Gastrocnemius medialis (tissue), 4 donors: ENCODE data around the gene FSTL1. TPM values are rescaled to one million over a fixed set of nuclear protein-coding genes. Genes with fewer than 3 reads are reported as not detected.

Experiments
- ATAC-seq, 2 donors: fragments of 150-250 bp; one replicate each; pipeline ENCODE4 v1.9.1; 2016
- DNase-seq, 2 donors: peaks; one replicate each; pipeline ENCODE4 v3.0.0-alpha.2; 2019
- H3K27ac ChIP-seq, 4 donors: fragments of 200-600 bp; sonication (generic); 1 replicate in 1 of 4; 2 replicates in 3 of 4; pipeline ENCODE4 v1.5.1; 2016 to 2018; ENCODE audit warnings: mild to moderate bottlenecking in 2 of 4, moderate library complexity in 1 of 4
- H3K27me3 ChIP-seq, 3 donors: fragments of 200-600 bp; sonication (generic) in 2 of 3; 1 replicate in 1 of 3; 2 replicates in 2 of 3; pipeline versions ENCODE4 v1.5.1 to v1.6.0; 2016 to 2019; ENCODE audit warnings: mild to moderate bottlenecking in 1 of 3, moderate library complexity in 1 of 3
- H3K36me3 ChIP-seq, 2 donors: fragments of 200-600 bp; sonication (generic) in 1 of 2; one replicate each; pipeline ENCODE4 v1.5.1; 2017 to 2018
- H3K4me1 ChIP-seq, 2 donors: fragments of 200-600 bp; sonication (generic) in 1 of 2; one replicate each; pipeline ENCODE4 v1.5.1; 2016 to 2017; ENCODE audit warnings: mild to moderate bottlenecking in 2 of 2
- H3K4me3 ChIP-seq, 4 donors: fragments of 200-600 bp; sonication (generic) in 3 of 4; 1 replicate in 1 of 4; 2 replicates in 3 of 4; pipeline ENCODE4 v1.5.1; 2016 to 2019; ENCODE audit warnings: mild to moderate bottlenecking in 2 of 4
- H3K9me3 ChIP-seq, 3 donors: fragments of 200-600 bp; sonication (generic) in 2 of 3; 1 replicate in 1 of 3; 2 replicates in 2 of 3; pipeline ENCODE4 v1.5.1; 2016 to 2019
- CTCF ChIP-seq, 5 experiments: fragments of 450-650 bp in 3 of 5; fragments of 200-600 bp in 2 of 5; sonication (generic) in 2 of 5; IDR thresholded peaks in 4 of 5; conservative IDR thresholded peaks in 1 of 5; 1 replicate in 4 of 5; 2 replicates in 1 of 5; pipeline ENCODE4 v1.5.1; 2016 to 2019; ENCODE audit warnings: antibody characterized with exemption in 5 of 5, mild to moderate bottlenecking in 3 of 5, moderate library complexity in 3 of 5
- POLR2A ChIP-seq, 2 donors: fragments of 450-650 bp; IDR thresholded peaks; one replicate each; pipeline ENCODE4 v1.6.1; 2017; ENCODE audit warnings: antibody characterized with exemption in 2 of 2, mild to moderate bottlenecking in 2 of 2, moderate library complexity in 2 of 2
- in situ Hi-C, 4 donors: fragments of 200-750 bp; cut with MboI; loops; one replicate each; pipeline versions ENCODE4 v1.15.0 to v1.8.0; 2017; ENCODE audit warnings: low sequenced_read_pairs in 4 of 4
- intact Hi-C: fragments of 100-400 bp; cut with DNase I; formaldehyde crosslinking; loops from one replicate; pipeline ENCODE4 v1.15.1; 2023; ENCODE audit warnings: low total_unique reads
- total RNA-seq, 4 donors: library from RNA; depleted of rRNA; stranded (reverse); fragments of >200 nt; gene quantifications; one replicate each; pipeline versions ENCODE4 v1.1.0 to v1.2.3, GENCODE V29; 2016

The FSTL1 gene
- total RNA-seq, 4 donors from 2014 or later = 33.4 to 77.5 (median 44.0) TPM

GRCh38 chr3:120451272-120451761 is 525 bp upstream of the FSTL1 start:
- H3K36me3 ChIP-seq = no peaks in the 10 kb centered on the region
- ATAC-seq = peak in 1 of 2 donors; percentile 7
- peak overlapping the region; percentile 66 to 84 (median 79) for H3K4me3 ChIP-seq
- peak overlapping the region; percentile 67 to 81 (median 74) for H3K27ac ChIP-seq
- H3K27me3 ChIP-seq = peaks cover 0 to 6% (median 0%) of the 10 kb centered on the region in 3 donors
- DNase-seq = no peak
- peaks cover 12 to 16% of the 10 kb centered on the region in 2 donors for H3K4me1 ChIP-seq
- in situ Hi-C loops = no loop called here
- TF ChIP-seq POLR2A (IDR thresholded peaks at IDR 0.05) (no peak), CTCF (IDR thresholded peaks at IDR 0.05 in 4 of 5, conservative IDR thresholded peaks at IDR 0.05 in 1 of 5) (no peak)
- no peaks in the 10 kb centered on the region for H3K9me3 ChIP-seq
- intact Hi-C loops = no loop called here

GRCh38 chr3:120449701-120450599 is 842 bp downstream of the FSTL1 start:
- H3K4me3 ChIP-seq = peak overlapping the region; percentile 66 to 84 (median 79)
- DNase-seq = peak in 1 of 2 donors; percentile 25
- in situ Hi-C loops (no loop called here), intact Hi-C loops (no loop called here)
- H3K27me3 ChIP-seq = peaks cover 0 to 6% (median 0%) of the 10 kb centered on the region in 3 donors
- peak; percentile 57 to 65 for ATAC-seq
- H3K9me3 ChIP-seq = no peaks in the 10 kb centered on the region
- H3K27ac ChIP-seq = peak overlapping the region; percentile 67 to 81 (median 74)
- H3K4me1 ChIP-seq = peaks cover 12 to 16% of the 10 kb centered on the region in 2 donors
- TF ChIP-seq POLR2A (IDR thresholded peaks at IDR 0.05) = peak in 1 of 2 donors; percentile 6
- TF ChIP-seq CTCF (IDR thresholded peaks at IDR 0.05 in 4 of 5, conservative IDR thresholded peaks at IDR 0.05 in 1 of 5) = no peak
- H3K36me3 ChIP-seq = no peaks in the 10 kb centered on the region

GRCh38 chr3:120449251-120449650 is 1.5 kb downstream of the FSTL1 start:
- peak overlapping the region; percentile 66 to 84 (median 79) for H3K4me3 ChIP-seq
- peak overlapping the region; percentile 67 to 81 (median 74) for H3K27ac ChIP-seq
- no peaks in the 10 kb centered on the region for H3K9me3 ChIP-seq
- intact Hi-C loops (no loop called here), in situ Hi-C loops (no loop called here)
- H3K27me3 ChIP-seq = peaks cover 0 to 6% (median 0%) of the 10 kb centered on the region in 3 donors
- no peak for ATAC-seq
- no peaks in the 10 kb centered on the region for H3K36me3 ChIP-seq
- no peak for DNase-seq
- TF ChIP-seq POLR2A (IDR thresholded peaks at IDR 0.05) = no peak
- TF ChIP-seq CTCF (IDR thresholded peaks at IDR 0.05 in 4 of 5, conservative IDR thresholded peaks at IDR 0.05 in 1 of 5) = no peak
- H3K4me1 ChIP-seq = peaks cover 12 to 16% of the 10 kb centered on the region in 2 donors

GRCh38 chr3:120448756-120449155 is 2.0 kb downstream of the FSTL1 start:
- H3K36me3 ChIP-seq = no peaks in the 10 kb centered on the region
- intact Hi-C loops = no loop called here
- H3K27me3 ChIP-seq = peaks cover 0 to 6% (median 0%) of the 10 kb centered on the region in 3 donors
- H3K27ac ChIP-seq = peak overlapping the region in 3 of 4 donors; percentile 74 to 81 (median 75)
- no peak for TF ChIP-seq POLR2A (IDR thresholded peaks at IDR 0.05)
- no peak for TF ChIP-seq CTCF (IDR thresholded peaks at IDR 0.05 in 4 of 5, conservative IDR thresholded peaks at IDR 0.05 in 1 of 5)
- no peaks in the 10 kb centered on the region for H3K9me3 ChIP-seq
- in situ Hi-C loops = no loop called here
- ATAC-seq (no peak), DNase-seq (no peak)
- H3K4me3 ChIP-seq = peak overlapping the region in 2 of 4 donors; percentile 30 to 79
- H3K4me1 ChIP-seq = peaks cover 12 to 16% of the 10 kb centered on the region in 2 donors
